A673 (cell line): ENCODE results near the gene GMEB2. TPM values are rescaled to one million over a fixed set of nuclear protein-coding genes. Genes with fewer than 3 reads are reported as not detected.
"Not testable (repeated sequence)": the region's sequence is repeated elsewhere in the genome, so short reads cannot be mapped to it uniquely, and the experiment has no call there.

ENCODE experiments used
- BruUV-seq: library from RNA; stranded (reverse); fragments of 400-500 nt; replicated peaks from 2 replicates; lab custom pipeline; 2021; lab: Mats Ljungman, UMichigan
- CTCF ChIA-PET: fragments of 300-600 bp; sonication (Branson Sonifier 250); formaldehyde crosslinking; loops from one replicate; lab custom pipeline; 2022; ENCODE audit warnings: antibody characterized with exemption; lab: Charles Lee
- POLR2A ChIA-PET: fragments of 300-600 bp; sonication (Branson Sonifier 250); formaldehyde crosslinking; loops from one replicate; lab custom pipeline; 2022; ENCODE audit warnings: antibody characterized with exemption; ENCODE audit not compliant: low non-redundant PET; lab: Charles Lee
- DNase-seq: peaks from one replicate; pipeline ENCODE4 v3.0.0-alpha.2; 2015; ENCODE audit warnings: low spot score
- H3K27ac ChIP-seq: fragments of 200-600 bp; sonication (generic); 2 replicates; pipeline ENCODE4 v1.5.1; 2016; ENCODE audit warnings: mixed run types, low read depth, mild to moderate bottlenecking, mixed read lengths, antibody characterized with exemption, low read length; ENCODE audit not compliant: poor library complexity, severe bottlenecking
- H3K27me3 ChIP-seq: fragments of 200-600 bp; sonication (generic); replicated peaks from 2 replicates; pipeline ENCODE4 v1.6.1; 2017; ENCODE audit warnings: mixed run types, low read depth, mild to moderate bottlenecking, mixed read lengths, antibody characterized with exemption, low read length; ENCODE audit not compliant: insufficient read depth, poor library complexity
- H3K36me3 ChIP-seq: fragments of 200-600 bp; sonication (generic); 2 replicates; pipeline ENCODE4 v1.6.1; 2016; ENCODE audit warnings: mixed run types, mild to moderate bottlenecking, mixed read lengths, antibody characterized with exemption, low read length; ENCODE audit not compliant: insufficient read depth, poor library complexity, severe bottlenecking
- H3K4me1 ChIP-seq: fragments of 200-600 bp; sonication (generic); 2 replicates; pipeline ENCODE4 v1.6.1; 2017; ENCODE audit warnings: mixed run types, mild to moderate bottlenecking, mixed read lengths, antibody characterized with exemption, low read length; ENCODE audit not compliant: insufficient read depth, poor library complexity, severe bottlenecking
- H3K4me3 ChIP-seq: fragments of 200-600 bp; sonication (generic); 2 replicates; pipeline ENCODE4 v1.5.1; 2016; ENCODE audit warnings: low read depth, mixed run types, mild to moderate bottlenecking, mixed read lengths, low read length; ENCODE audit not compliant: poor library complexity, severe bottlenecking
- H3K9me3 ChIP-seq: fragments of 200-600 bp; sonication (generic); 2 replicates; pipeline ENCODE4 v1.6.1; 2016; ENCODE audit warnings: mixed run types, low read depth, mild to moderate bottlenecking, mixed read lengths, antibody characterized with exemption, low read length; ENCODE audit not compliant: poor library complexity, severe bottlenecking
- CTCF ChIP-seq: fragments of 300-800, 200-600 bp; sonication (generic); conservative IDR thresholded peaks from 2 replicates; pipeline ENCODE4 v1.5.1; 2017; ENCODE audit warnings: low read depth, mild to moderate bottlenecking, antibody characterized with exemption, low read length, moderate library complexity, mixed read lengths
- EZH2 ChIP-seq: fragments of 200-600 bp; sonication (generic); IDR thresholded peaks from 2 replicates; pipeline ENCODE4 v1.6.1; 2017; ENCODE audit warnings: borderline replicate concordance, low read depth, mild to moderate bottlenecking, mixed read lengths, antibody characterized with exemption, low read length; ENCODE audit not compliant: poor library complexity, severe bottlenecking
- intact Hi-C: fragments of 100-400 bp; cut with micrococcal nuclease; formaldehyde crosslinking; loops from one replicate; pipeline ENCODE4 v1.10.0; 2022; ENCODE audit not compliant: unreplicated experiment
- total RNA-seq: library from RNA; stranded (reverse); gene quantifications from 2 replicates; pipeline ENCODE4 v1.2.3, GENCODE V29; 2021

GMEB2 gene
- total RNA-seq, 1 experiment from 2014 or later = 12.8 TPM

GRCh38 chr20:63661108-63661507 is 34.2 kb upstream of the GMEB2 start:
- H3K36me3 ChIP-seq = peaks cover 11% of the 10 kb centered on the region
- TF ChIP-seq EZH2 (no peak), CTCF (no peak)
- no peak overlapping the region for H3K27ac ChIP-seq
- H3K27me3 ChIP-seq = no peaks in the 10 kb centered on the region
- ChIA-PET POLR2A (no interaction called here), CTCF (no interaction called here)
- no peak overlapping the region for H3K4me3 ChIP-seq
- BruUV-seq = no TSS peak
- no peaks in the 10 kb centered on the region for H3K9me3 ChIP-seq
- DNase-seq = no peak
- intact Hi-C loops = no loop called here
- H3K4me1 ChIP-seq = peaks cover 15% of the 10 kb centered on the region

- no TSS peak for BruUV-seq
- H3K4me1 ChIP-seq = peaks cover 15% of the 10 kb centered on the region
- TF ChIP-seq CTCF = no peak
- TF ChIP-seq EZH2 = no peak
- DNase-seq = no peak
- H3K4me3 ChIP-seq = no peak overlapping the region
- no peaks in the 10 kb centered on the region for H3K9me3 ChIP-seq
- peaks cover 6% of the 10 kb centered on the region for H3K36me3 ChIP-seq
- no peaks in the 10 kb centered on the region for H3K27me3 ChIP-seq
- CTCF ChIA-PET = no interaction called here
- H3K27ac ChIP-seq = no peak overlapping the region
- POLR2A ChIA-PET = no interaction called here
- intact Hi-C loops = no loop called here
Observed at GRCh38 chr20:63660622-63661021, 33.7 kb upstream of the GMEB2 start.

GRCh38 chr20:63660174-63660573 is 33.3 kb upstream of the GMEB2 start:
- H3K4me1 ChIP-seq = peaks cover 15% of the 10 kb centered on the region
- H3K27me3 ChIP-seq, intact Hi-C loops, H3K36me3 ChIP-seq, H3K27ac ChIP-seq, CTCF ChIA-PET, DNase-seq, POLR2A ChIA-PET, BruUV-seq, H3K9me3 ChIP-seq, H3K4me3 ChIP-seq: not testable (repeated sequence)

- peaks cover 17% of the 10 kb centered on the region for H3K4me1 ChIP-seq
- ChIA-PET CTCF (no interaction called here), POLR2A (no interaction called here)
- H3K27ac ChIP-seq = no peak overlapping the region
- DNase-seq = no peak
- H3K4me3 ChIP-seq = peak overlapping the region; percentile 73
- BruUV-seq = no TSS peak
- H3K36me3 ChIP-seq = peaks cover 5% of the 10 kb centered on the region
- no peak for TF ChIP-seq CTCF
- no peak for TF ChIP-seq EZH2
- intact Hi-C loops = no loop called here
- no peaks in the 10 kb centered on the region for H3K9me3 ChIP-seq
- no peaks in the 10 kb centered on the region for H3K27me3 ChIP-seq
Observed at GRCh38 chr20:63659370-63659769, 32.5 kb upstream of the GMEB2 start.
